Raji (cell line): ENCODE results near the gene TULP4.

Experiments
- POLR2A ChIP-seq: IDR thresholded peaks from 2 replicates; pipeline ENCODE4 v1.6.1; 2011; ENCODE audit warnings: low read depth, low read length, control low read depth; ENCODE audit not compliant: insufficient read depth

TULP4 gene

GRCh38 chr6:158468666-158469065 lies 156.4 kb downstream of the TULP4 start:
- TF ChIP-seq POLR2A = no peak

GRCh38 chr6:158471339-158471738 lies 159.1 kb downstream of the TULP4 start:
- no peak for TF ChIP-seq POLR2A

- TF ChIP-seq POLR2A = no peak
Observed at GRCh38 chr6:158472447-158472846, 160.2 kb downstream of the TULP4 start.

GRCh38 chr6:158474961-158475343 lies 162.7 kb downstream of the TULP4 start:
- no peak for TF ChIP-seq POLR2A

GRCh38 chr6:158475344-158476302 lies 163.4 kb downstream of the TULP4 start:
- TF ChIP-seq POLR2A = no peak

GRCh38 chr6:158476389-158476788 lies 164.1 kb downstream of the TULP4 start:
- no peak for TF ChIP-seq POLR2A

GRCh38 chr6:158480989-158481388 lies 168.7 kb downstream of the TULP4 start:
- TF ChIP-seq POLR2A = no peak

GRCh38 chr6:158481690-158482473 lies 169.6 kb downstream of the TULP4 start:
- TF ChIP-seq POLR2A = no peak

- no peak for TF ChIP-seq POLR2A
Observed at GRCh38 chr6:158485431-158485830, 173.2 kb downstream of the TULP4 start.

- no peak for TF ChIP-seq POLR2A
Observed at GRCh38 chr6:158487495-158487894, 175.2 kb downstream of the TULP4 start.

GRCh38 chr6:158488065-158488464 lies 175.8 kb downstream of the TULP4 start:
- TF ChIP-seq POLR2A = no peak

GRCh38 chr6:158489441-158489840 lies 177.2 kb downstream of the TULP4 start:
- no peak for TF ChIP-seq POLR2A

- no peak for TF ChIP-seq POLR2A
Observed at GRCh38 chr6:158492881-158493280, 180.6 kb downstream of the TULP4 start.

- TF ChIP-seq POLR2A = no peak
Observed at GRCh38 chr6:158496700-158497099, 184.4 kb downstream of the TULP4 start.

GRCh38 chr6:158497620-158498019 lies 185.4 kb downstream of the TULP4 start:
- no peak for TF ChIP-seq POLR2A

GRCh38 chr6:158498362-158498761 lies 186.1 kb downstream of the TULP4 start:
- TF ChIP-seq POLR2A = no peak
